Activated naive CD4-positive, alpha-beta T cell treated with Interleukin-2 at 50 U/mL for 16 hours (primary cell): ENCODE data around the gene GMPR.

Experiments used
- DNase-seq: peaks from one replicate; pipeline ENCODE4 v3.0.0-alpha.2; 2020

GMPR gene

DNA sequence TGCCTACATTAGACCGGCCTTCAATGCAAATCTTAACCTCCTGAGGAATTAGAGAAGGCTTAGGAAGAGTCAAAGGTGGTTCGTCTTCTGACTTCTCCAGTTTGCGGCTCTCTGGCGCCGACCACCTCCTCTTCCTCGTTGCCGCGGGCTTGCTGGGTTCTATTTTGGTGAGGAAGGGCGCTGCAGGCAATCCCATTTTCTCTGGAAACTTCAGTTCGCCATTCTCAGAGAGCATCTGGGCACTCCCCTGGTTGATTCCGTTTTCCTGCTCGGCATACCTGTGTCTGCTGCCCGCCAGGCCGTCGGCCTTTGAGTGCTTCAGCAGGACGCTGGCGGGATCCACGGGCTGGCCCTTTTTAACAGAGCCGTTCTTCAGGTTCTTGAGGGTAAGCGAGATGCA lies 67.9 kb downstream of the GMPR start:
- no peak for DNase-seq

GRCh38 chr6:16311763-16312162 lies 73.4 kb downstream of the GMPR start:
- no peak for DNase-seq

GRCh38 chr6:16313732-16314131 lies 75.3 kb downstream of the GMPR start:
- DNase-seq: no peak

DNA sequence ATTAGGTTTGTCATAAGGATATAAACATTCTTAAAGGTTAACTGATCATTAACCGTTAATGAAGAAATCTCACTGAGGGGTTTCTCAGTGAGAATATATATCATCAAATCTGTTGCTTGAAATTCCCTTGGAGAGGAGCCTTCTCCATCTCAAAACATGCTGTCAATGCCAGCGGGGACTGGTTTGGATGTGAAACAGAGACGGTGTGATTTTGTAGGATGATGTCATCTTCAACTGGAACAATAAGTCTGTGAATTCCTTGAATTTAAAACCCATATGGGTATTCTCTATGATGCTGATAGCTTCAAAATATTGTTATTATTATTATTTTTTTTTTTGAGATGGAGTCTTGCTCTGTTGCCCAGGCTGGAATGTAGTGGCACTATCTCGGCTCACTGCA lies 75.9 kb downstream of the GMPR start:
- no peak for DNase-seq

DNA sequence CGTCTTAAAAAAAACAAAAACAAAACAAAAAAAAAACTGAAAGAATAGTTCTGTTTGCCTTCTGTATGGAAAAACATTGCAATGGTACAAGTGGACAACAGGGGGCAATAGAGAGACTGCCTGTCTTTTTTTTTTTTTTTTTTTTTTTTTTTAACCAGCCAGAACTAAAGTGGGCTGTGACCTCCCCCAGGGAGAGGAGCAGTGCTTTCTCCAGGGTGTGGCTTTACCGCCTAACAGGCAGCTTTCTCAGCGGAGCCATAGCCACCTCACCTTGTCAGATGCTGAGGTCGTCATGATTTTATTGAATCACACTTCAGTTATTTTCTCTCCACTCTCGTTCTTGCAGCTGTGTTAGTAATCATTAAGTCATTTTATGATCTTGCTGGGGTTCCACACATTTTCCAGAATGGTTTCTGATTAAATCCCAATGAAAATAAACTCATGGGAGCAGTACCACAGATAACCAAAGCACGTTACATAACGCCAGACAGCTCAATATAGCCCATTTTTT lies 78.4 kb downstream of the GMPR start:
- DNase-seq: peak; percentile 26

- peak; percentile 51 for DNase-seq
Observed at GRCh38 chr6:16318538-16318937, 80.2 kb downstream of the GMPR start.

DNA sequence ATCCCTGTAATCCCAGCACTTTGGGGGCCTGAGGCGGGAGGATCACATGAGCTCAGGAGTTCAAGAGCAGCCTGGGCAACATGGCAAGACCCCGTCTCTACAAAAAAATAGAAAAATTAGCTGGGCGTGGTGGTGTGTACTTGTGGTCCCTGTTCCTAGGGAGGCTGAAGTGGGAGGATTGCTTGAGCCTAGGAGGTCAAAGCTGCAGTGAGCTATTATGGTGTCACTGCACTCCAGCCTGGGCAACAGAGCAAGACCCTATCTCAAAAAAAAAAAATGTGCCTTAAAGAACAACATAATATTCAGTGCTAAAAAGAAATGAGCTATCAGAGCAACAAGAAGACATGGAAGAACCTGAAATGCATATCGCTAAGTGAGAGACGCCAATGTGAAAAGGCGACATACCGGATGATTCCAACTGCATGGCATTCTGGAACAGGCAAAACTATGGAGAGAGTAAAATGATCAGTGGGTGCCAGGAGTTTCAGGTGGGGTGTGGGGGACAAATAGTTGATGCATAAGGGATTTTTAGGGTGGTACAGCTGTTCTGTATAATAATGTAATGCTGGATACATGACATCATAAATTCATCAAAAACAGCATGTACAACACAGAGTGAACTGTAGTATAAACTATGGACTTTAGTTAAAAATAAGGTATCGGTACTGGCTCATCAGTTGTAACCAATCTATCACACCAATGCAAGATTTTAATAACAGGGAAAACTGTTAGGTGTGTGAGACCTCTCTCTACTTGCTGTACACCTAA lies 80.8 kb downstream of the GMPR start:
- DNase-seq: no peak

- DNase-seq: peak; percentile 72
Observed at GRCh38 chr6:16319813-16320532, 81.6 kb downstream of the GMPR start.

DNA sequence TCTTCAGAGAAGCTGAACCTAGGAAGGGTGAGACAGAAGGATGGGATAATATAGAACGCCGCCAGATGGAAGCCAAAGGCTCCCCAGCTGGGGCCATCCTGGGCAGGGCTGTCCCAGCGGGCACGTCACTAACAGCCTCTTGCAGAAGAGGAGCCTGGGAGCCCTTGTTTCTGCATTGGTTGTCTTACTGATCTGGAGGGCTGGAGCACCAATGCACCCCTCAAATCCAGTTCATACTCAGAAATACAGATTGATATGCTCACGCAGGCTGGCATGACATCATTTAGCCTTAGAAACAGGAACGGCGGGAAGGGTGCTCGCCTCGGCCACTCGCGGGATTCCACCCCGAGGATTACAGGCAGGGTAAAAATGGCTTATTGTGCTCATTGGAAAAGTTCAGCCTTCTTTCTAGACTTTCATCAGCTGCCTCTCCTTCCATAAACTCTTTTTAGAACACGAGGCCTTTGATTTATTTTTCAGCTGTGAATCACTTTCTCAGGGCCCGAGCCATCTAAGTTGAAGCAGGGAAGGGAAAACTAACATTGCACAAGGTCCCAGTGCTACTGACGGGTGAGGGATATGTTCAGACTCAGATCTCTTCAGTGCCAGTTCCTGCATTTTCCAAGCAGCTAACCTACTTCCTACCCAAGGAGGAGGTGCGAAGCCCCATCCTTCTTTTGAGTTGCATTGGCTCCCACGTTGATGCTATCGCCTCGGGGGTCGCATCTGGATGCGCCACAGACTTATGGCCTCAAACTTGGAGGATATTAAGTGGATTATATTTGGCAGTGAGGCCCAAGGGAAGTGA lies 82.3 kb downstream of the GMPR start:
- no peak for DNase-seq

DNA sequence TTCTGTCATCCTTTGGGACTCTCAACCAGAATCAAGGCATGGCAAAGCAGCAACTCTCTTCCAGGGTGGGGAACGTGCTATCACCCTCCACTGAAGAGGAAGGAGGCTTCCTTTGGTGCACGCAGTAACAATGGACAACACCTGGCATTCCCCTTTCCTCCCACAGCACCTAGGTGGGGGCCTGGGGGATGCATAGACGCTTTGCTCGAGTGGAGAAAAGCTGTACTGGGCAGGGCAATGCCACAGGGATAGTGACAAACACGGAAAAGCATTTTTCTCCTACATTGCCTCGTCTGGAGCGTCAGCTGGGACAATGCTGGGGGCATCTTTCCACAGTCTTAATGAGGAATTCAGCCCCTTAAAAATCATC lies 82.9 kb downstream of the GMPR start:
- no peak for DNase-seq

DNA sequence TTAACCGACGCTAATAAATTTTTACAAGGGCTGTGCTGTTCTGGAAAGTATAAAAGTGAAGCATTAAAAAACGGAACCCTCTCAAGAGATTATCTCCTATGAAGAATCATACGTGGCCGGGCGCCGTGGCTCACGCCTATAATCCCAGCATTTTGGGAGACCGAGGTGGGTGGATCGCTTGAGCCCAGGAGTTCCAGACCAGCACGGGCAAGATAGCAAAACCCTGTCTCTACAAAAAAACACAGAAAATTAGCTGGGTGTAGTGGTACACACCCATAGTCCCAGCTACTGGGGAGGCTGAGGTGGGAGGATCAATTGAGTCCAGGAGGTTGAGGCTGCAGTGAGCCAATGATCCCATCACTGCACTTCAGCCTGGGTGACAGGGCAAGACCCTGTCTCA lies 83.4 kb downstream of the GMPR start:
- no peak for DNase-seq

DNA sequence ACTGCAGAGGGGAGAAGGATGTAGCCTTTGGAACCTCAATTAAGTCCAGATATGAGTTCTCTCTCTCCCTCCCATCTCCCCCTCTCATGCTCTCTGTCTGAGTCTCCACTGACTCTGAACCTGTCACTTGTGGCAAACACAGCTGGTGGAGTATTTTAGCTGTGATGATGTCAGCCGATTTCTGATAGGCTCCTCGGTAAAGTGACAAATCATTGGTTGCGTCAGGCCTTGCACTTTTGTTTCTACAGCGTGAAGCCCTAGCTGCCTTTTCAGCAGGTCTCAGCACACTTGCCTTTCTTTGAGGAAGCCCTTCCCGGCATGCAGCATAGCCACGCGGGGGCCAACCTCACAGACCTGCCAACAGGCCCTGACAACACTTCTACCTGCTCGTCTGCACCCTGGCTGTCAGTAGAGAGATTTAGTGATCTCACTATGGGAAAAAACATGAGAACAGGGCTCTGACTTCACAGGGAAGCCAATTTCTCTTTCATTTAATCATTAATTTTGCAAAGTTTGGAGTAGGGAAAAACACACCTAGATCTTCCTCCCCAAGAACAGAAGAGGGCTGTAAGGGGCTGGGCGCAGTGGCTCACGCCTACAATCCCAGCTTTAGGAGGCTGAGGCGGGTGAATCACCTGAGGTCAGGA lies 84.4 kb downstream of the GMPR start:
- peak; percentile 75 for DNase-seq

GRCh38 chr6:16324184-16324583 lies 85.8 kb downstream of the GMPR start:
- DNase-seq: no peak

DNA sequence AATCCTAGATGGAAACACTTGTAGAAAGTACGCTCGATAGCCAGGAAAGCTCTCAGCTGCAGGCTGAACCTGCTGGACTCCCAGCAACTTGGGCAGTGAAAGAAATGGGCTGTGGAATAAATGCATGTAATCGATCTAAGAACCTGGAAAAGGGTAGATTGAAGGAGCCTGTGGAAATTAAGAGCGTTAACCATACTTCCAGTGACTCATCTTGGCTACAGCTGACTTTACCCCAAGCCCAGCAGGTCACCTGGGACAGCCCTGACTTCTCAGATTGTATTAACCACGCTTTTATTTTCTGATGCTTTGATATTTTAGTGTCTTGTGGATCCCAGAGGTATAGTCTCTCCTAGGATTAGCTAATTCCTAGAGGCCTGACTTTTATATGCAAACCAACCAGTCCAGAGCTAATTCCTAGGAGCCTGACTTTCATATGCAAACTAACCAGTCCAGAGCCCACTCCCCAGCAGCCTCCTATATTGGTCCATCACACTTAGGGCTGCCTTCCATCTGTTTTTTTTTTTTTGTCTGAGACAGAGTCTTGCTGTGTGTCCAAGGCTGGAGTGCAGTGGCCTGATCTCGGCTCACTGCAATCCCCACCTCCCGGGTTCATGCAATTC lies 86.3 kb downstream of the GMPR start:
- no peak for DNase-seq

GRCh38 chr6:16326531-16326930 lies 88.1 kb downstream of the GMPR start:
- no peak for DNase-seq

DNA sequence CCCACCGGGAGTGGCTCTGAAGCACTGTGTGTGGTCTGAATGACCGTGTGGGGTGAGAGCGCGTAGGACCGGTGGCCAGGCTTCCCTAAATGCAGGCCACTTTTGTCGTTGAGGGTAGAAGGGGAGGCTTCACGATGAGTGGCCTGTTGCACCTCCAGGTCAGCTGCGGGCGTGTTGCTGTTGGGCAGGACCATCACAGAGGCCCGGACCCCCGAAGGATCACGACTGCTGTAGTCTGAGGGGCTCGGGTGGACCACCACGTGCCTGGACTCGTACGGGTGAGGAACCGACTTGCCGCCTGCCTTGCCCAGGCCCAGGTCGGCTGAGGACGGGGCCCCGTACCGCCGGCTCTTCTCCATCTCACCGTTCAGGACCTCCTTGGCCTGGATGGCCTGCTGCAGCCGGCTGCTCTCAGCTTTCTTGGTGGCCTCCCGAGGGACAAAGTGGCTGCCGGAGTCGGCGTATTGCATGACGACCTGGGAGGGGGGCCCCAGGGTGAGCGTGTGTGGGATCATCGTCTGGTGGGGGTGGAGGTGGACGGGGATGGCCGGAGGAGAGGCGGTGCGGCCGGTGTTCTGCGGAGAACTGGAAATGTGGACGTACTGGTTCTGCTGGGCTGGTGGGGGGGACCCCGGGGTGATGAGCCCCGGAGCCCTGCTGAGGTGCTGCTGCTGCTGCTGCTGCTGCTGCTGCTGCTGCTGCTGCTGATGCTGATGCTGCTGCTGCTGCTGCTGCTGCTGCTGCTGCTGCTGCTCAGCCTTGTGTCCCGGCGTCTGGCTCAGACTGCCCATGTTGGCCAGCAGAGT lies 88.8 kb downstream of the GMPR start:
- no peak for DNase-seq

- DNase-seq: no peak
Observed at GRCh38 chr6:16327777-16328325, 89.5 kb downstream of the GMPR start.

GRCh38 chr6:16329233-16329632 lies 90.8 kb downstream of the GMPR start:
- DNase-seq: no peak

DNA sequence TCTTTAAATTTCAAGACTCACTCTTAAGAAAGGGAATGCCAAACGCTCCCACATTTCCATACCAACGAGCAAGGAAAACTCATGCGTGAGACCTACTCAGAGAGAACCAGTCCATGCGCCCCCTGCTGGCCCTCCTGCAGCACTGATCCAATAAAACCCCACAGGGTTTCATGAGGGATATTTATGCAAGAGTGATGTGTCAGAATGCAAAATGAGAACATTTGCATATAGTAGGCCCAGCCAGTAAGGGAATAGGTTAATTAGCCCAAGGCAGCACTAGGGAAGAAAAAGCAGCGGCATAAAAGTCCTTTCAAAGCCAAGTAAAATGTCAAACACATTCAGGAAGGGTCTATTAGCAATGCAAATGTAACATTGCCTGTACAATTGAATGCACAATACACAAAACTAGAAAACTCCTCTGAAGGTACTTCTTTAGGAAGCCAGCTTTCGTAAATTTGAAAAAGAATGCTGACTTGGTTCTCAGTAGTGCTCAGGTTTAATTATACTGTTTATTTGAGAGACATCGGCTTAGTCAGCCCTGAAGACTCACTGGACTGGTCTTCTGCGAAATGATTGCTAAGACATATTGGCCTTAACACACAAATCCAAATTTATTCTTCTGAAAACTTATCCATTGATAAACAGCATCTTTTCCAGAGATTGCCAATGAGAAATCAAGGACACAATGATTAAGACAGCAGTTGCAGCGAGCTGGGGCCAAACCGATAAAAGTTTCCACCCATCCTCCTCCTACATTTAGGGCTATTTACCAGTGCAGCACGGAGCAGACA lies 93.2 kb downstream of the GMPR start:
- peak; percentile 66 for DNase-seq

GRCh38 chr6:16332175-16332542 lies 93.8 kb downstream of the GMPR start:
- DNase-seq: peak; percentile 84

DNA sequence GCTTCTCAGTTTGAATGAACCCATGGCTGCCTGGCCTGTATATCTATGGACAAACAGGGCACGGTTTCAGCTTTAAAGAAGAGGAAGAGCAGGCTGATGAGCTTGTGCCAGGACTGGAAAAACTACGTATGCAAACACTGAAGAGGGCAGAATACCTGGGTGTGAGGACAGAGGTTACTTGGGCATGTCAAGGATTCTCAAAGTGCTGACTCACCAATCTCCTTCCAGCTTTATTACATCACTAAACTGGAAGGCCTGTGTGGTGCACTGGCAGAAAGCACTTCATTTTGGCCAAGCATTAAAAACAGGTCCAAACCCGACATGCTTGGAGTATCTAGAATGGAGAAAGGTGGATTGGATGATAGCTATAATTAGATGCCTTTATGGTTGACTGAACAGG lies 95.2 kb downstream of the GMPR start:
- DNase-seq: no peak
